Kidney (tissue), 14 donors: ENCODE results near the gene ITCH. TPM values are rescaled to one million over a fixed set of nuclear protein-coding genes. Genes with fewer than 3 reads are reported as not detected.

ENCODE experiments used
- DNase-seq, 5 donors: peaks; one replicate each; pipeline ENCODE4 v3.0.0-alpha.2; 2013 to 2020
- FAIRE-seq: peaks from 2 replicates; lab custom pipeline; 2012; peaks lifted over from hg19 to GRCh38; lab: Jason Lieb, UNC
- H3K27ac ChIP-seq, 2 donors: one replicate each; pipeline ENCODE4 v1.7.0; 2013; ENCODE audit warnings: low read depth in 2 of 2, low read length in 2 of 2, inconsistent platforms in 1 of 2
- H3K27me3 ChIP-seq: one replicate; pipeline ENCODE4 v1.7.1; 2013; ENCODE audit warnings: low read length, inconsistent platforms; ENCODE audit not compliant: control insufficient read depth, insufficient read depth
- H3K36me3 ChIP-seq, 3 donors: one replicate each; pipeline versions ENCODE4 v1.7.0 to v1.7.1; 2013; ENCODE audit warnings: low read length in 3 of 3, control low read depth in 1 of 3, inconsistent platforms in 1 of 3; ENCODE audit not compliant: insufficient read depth in 3 of 3, control insufficient read depth in 2 of 3
- H3K4me1 ChIP-seq, 3 donors: one replicate each; pipeline versions ENCODE4 v1.7.0 to v1.7.1; 2013; ENCODE audit warnings: low read length in 3 of 3, inconsistent platforms in 1 of 3, low read depth in 1 of 3; ENCODE audit not compliant: control insufficient read depth in 2 of 3, insufficient read depth in 2 of 3
- H3K4me3 ChIP-seq, 3 donors: one replicate each; pipeline versions ENCODE4 v1.7.0 to v1.8.1; 2013; ENCODE audit warnings: low read length in 3 of 3, control low read depth in 1 of 3, inconsistent platforms in 1 of 3
- H3K9ac ChIP-seq, 3 donors: one replicate each; pipeline versions ENCODE4 v1.7.0 to v1.7.1; 2013; ENCODE audit warnings: low read length in 3 of 3, control low read depth in 1 of 3, inconsistent platforms in 1 of 3
- H3K9me3 ChIP-seq, 3 donors: one replicate each; pipeline versions ENCODE4 v1.7.0 to v1.7.1; 2013; ENCODE audit warnings: low read length in 3 of 3, control low read depth in 1 of 3, inconsistent platforms in 1 of 3; ENCODE audit not compliant: control insufficient read depth in 2 of 3, insufficient read depth in 1 of 3
- CTCF ChIP-seq: IDR thresholded peaks from 3 replicates; pipeline ENCODE4 v1.5.1; 2012; ENCODE audit warnings: mild to moderate bottlenecking, moderate library complexity, borderline replicate concordance; ENCODE audit not compliant: insufficient read depth; ENCODE audit errors: extremely low read depth
- intact Hi-C: fragments of 100-400 bp; cut with DNase I; formaldehyde crosslinking; loops from one replicate; pipeline ENCODE4 v1.11.1; 2022
- polyA plus RNA-seq: library from polyadenylated mRNA; stranded (reverse); fragments of 350-450 nt; fragmentation: Illumina TruSeq; extraction: RNeasy Lipid Tissue Mini Kit (QIAGEN cat#74804); gene quantifications from one replicate; pipeline ENCODE4 v1.2.3, GENCODE V29; 2014; ENCODE audit warnings: low read depth, low replicate concordance; ENCODE audit not compliant: insufficient read depth
- total RNA-seq: library from RNA; stranded (reverse); fragmentation: NEBNext Ultra II Directional; extraction: Animal tissue kit (Norgen Biotek cat#: 25700); gene quantifications from one replicate; pipeline ENCODE4 v1.2.1, GENCODE V29; 2021
- donor health status: control.
- donor health status: control.
- donor health status: control.
- donor health status: control.
- donor health status: control.
- donor health status: DM: yes; HTN: yes; CAD: no.
- donor health status: Normal renal cell carcinoma (clear cell type).

Gene ITCH
- total and polyA plus RNA-seq, 2 donors from 2014 or later: 10.1 to 63.1 TPM

- Histone ChIP-seq H3K9me3 (no peaks in the 10 kb centered on the region), H3K4me1 (peaks cover 0 to 24% (median 16%) of the 10 kb centered on the region in 3 donors), H3K27ac (no peak overlapping the region), H3K9ac (no peak overlapping the region), H3K36me3 (peaks cover 2 to 20% (median 10%) of the 10 kb centered on the region in 3 donors), H3K27me3 (no peaks in the 10 kb centered on the region), H3K4me3 (no peak overlapping the region)
- TF ChIP-seq CTCF: no peak
- DNase-seq (no peak), FAIRE-seq (no peak)
- intact Hi-C loops: no loop called here
Observed at GRCh38 chr20:34510575-34510974, 147.5 kb downstream of the ITCH start.

GRCh38 chr20:34511891-34512265, 148.8 kb downstream of the ITCH start:
- DNase-seq (peak in 2 of 5 donors; percentile 36 to 47), FAIRE-seq (no peak)
- no peak for TF ChIP-seq CTCF
- peak overlapping the region in 1 of 3 donors; percentile 6 for H3K4me3 ChIP-seq
- peaks cover 2 to 10% (median 7%) of the 10 kb centered on the region in 3 donors for H3K36me3 ChIP-seq
- H3K27ac ChIP-seq: peak overlapping the region; percentile 85 to 88
- H3K4me1 ChIP-seq: peaks cover 0 to 24% (median 16%) of the 10 kb centered on the region in 3 donors
- H3K9ac ChIP-seq: peak overlapping the region in 1 of 3 donors; percentile 9
- intact Hi-C loops: no loop called here
- no peaks in the 10 kb centered on the region for H3K9me3 ChIP-seq
- no peaks in the 10 kb centered on the region for H3K27me3 ChIP-seq

GRCh38 chr20:34512266-34512954, 149.3 kb downstream of the ITCH start:
- H3K27me3 ChIP-seq: no peaks in the 10 kb centered on the region
- intact Hi-C loops: no loop called here
- peak in 2 of 5 donors; percentile 23 to 32 for DNase-seq
- H3K27ac ChIP-seq: peak overlapping the region; percentile 85 to 88
- peaks cover 0 to 27% (median 16%) of the 10 kb centered on the region in 3 donors for H3K4me1 ChIP-seq
- peaks cover 2 to 10% (median 7%) of the 10 kb centered on the region in 3 donors for H3K36me3 ChIP-seq
- H3K4me3 ChIP-seq: peak overlapping the region in 1 of 3 donors; percentile 6
- no peaks in the 10 kb centered on the region for H3K9me3 ChIP-seq
- no peak for TF ChIP-seq CTCF
- H3K9ac ChIP-seq: peak overlapping the region in 1 of 3 donors; percentile 9
- no peak for FAIRE-seq
